GM21717 (cell line): ENCODE results near the gene CFD.
"Not testable (repeated sequence)": the region's sequence is repeated elsewhere in the genome, so short reads cannot be mapped to it uniquely, and the experiment has no call there.

ENCODE experiments used
- ATAC-seq: cut with Tn5 transposase; IDR thresholded peaks from one replicate; pipeline ENCODE4 v1.9.1; 2021; ENCODE audit warnings: mild to moderate bottlenecking, moderate library complexity; ENCODE audit not compliant: unreplicated experiment

CFD gene

DNA sequence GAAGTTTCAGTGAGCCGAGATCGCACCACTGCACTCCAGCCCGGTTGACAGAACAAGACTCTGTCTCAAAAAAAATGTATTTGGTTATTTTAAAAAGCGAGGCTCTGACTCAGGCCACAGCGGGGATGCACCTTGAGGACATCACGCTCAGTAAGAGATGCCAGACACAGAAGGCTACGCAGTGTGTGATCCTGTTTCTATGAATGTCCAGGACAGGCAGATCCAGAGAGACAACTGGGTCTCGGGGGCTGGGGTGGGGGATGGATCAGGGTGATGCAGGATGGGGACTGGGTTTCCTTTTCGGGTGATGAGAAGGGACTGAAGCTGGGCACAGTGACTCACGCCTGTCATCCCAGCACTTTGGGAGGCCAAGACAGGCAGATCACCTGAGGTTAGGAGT, 28.1 kb downstream of the CFD start:
- ATAC-seq: no peak

DNA sequence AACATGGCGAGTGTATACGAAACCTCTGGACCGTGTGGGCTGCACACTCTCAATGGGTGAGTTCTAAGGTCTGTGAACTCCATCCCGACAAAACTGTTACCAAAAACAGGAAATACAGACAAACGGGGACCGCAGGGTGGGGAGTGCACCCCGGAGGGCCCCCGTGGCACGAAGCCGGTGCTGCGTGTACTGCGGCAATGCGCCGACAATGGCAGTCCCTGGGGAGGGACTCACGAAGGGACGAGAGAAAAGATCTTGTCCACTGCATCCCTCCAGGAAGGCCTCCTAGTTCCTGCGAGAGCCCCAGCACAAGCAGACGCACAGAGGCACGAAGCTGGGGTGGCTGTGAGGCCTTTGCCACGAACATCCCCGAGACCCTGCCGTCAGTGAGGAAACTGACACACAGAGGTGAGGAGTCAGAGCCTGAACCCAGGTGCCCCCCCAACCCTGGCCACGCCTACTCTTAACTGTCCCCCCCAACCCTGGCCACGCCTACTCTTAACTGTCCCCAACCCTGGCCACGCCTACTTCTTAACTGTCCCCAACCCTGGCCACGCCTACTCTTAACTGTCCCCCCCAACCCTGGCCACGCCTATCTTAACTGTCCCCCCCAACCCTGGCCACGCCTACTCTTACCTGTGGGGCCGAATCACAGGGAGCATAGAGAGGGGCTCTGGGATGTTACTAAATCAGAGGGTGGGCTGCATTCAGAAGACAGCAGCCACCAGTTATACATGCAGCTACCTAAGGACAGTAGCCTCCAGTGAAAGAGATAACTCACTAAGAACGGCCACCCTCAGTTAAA, 29.3 kb downstream of the CFD start:
- ATAC-seq: no peak

DNA sequence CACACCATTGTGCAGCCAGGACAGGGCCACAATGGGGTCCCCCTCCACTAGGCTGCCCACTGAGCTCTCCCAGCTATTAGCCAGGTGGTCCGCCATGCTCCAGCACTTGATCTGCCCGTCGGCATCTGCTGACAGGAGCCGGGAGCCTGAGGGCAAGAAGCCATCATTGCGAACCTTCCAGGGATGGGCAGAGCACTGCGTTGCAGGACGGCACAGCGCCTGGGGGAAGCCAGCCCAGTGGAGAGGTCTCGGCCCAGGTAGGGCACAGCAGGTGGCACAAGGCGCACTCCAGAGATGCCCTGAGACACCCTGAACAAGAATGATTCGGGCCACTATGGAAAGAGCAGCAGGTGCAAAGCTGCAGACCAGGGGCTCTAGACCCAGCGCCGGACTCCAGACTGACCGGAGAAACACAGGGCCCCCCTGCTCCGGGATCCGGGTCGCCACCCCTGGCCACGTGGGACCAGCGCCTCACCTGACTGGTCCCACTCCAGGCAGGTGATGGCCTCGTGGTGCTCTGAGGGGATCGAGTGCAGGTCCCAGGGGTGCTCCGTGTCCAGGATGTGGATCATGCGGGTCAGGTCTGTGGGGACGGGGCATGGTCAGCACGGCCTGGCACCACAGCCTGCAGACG, 30.3 kb downstream of the CFD start:
- no peak for ATAC-seq

GRCh38 chr19:890831-891230, 31.4 kb downstream of the CFD start:
- no peak for ATAC-seq

GRCh38 chr19:891421-892200, 32.1 kb downstream of the CFD start:
- ATAC-seq: not testable (repeated sequence)

DNA sequence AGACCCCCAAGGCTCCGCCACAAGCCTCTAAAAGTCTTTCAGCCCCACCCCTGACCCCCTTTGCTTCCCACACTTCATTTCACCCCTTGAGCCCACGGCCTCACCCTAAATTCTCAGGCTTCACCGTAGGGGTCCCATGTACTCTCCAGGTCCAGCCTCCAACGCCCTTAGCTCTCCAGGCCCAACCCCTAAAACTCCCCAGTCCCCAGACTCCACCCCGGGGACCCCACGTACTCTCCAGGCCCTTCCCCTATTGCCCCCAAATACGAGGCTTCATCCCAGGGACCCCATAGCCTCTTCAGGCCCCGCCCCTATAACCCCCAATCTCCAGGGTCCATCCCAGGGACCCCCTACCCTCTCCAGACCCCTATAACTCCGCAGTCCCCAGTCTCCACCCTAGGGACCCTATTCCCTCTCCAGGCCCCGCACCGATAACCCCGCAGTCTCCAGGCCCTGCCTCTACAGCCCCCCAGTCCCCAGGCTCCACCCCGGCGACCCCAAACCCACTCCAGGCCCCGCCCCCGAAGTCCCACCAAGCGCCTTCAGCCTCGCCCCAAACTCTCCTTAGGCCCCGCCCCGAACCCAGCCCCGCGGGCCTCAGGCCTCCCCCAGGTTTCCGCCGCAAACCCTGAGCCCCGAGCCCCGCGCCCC, 32.9 kb downstream of the CFD start:
- ATAC-seq: no peak

DNA sequence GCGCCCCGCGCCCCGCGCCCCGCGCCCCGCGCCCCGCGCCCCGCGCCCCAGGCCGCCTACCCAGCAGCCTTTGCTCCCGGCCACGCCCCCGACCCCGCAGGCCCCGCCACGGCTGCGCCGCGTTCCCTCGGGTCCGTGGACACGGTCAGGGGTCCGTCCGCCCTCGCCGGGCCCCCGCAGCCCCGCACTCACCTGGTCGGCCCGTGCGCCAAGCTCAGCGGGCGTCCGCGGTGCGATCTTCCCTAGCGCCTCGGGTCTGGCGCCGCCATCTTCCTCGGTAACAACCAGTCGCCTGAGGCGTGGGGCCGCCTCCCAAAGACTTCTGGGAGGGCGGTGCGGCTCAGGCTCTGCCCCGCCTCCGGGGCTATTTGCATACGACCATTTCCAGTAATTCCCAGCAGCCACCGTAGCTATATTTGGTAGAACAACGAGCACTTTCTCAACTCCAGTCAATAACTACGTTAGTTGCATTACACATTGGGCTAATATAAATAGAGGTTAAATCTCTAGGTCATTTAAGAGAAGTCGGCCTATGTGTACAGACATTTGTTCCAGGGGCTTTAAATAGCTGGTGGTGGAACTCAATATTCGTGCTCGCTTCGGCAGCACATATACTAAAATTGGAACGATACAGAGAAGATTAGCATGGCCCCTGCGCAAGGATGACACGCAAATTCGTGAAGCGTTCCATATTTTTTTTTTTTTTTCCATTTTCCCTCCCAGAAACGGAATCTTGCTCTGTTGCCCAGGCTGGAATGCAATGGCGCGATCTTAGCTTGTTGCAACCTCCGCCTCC, 33.6 kb downstream of the CFD start, which contains the start of the genes MED16 and RNU6-9:
Gene MED16, minus strand, starts transcription at position 294 of the 796 bp plus-strand sequence. CDS start 2,056 bp downstream, outside the sequence.
Gene RNU6-9, plus strand, starts transcription at position 591 of the 796 bp plus-strand sequence.
- ATAC-seq: peak; percentile 61

DNA sequence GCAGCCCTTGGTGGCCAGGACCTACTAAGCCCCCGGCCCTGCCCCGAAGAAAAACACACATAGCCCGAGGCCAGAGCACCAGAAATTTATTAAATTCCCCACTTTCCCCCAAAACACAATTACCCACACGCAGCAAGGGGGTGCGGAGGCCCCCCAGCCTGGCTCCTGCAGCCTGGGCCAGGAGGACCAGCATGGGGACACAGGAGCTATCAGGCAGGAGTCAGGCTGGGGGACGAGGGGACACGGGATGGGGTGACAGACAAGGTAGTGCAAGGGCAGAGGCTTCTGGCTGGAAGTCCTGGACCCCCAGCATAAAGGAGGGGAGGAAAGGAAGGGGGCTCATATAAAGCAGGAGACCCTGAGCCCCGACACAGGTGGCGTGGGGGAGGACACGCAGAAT, 37.0 kb downstream of the CFD start:
- no peak for ATAC-seq

DNA sequence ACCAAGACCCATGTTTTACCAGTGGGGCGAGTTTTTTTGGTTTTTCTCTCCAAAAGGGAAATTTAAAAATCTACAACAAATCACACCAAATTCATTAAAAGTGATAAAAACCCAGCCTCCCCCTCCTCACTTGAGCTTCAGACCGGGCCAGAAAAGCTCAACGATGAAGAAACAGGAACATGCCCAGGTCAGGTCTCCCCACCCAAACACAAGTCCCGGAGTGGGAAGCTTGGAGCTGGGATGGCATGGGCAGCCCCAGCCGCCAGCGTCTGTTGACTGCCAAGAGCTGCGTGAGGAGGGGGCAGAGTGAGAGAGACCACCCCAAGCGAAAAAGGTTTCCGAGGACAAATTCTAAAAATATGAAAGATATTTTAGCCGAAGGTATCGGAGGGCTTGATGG, 37.5 kb downstream of the CFD start:
- ATAC-seq: no peak

GRCh38 chr19:897442-898039, 38.1 kb downstream of the CFD start:
- no peak for ATAC-seq

GRCh38 chr19:898663-899062, 39.2 kb downstream of the CFD start:
- no peak for ATAC-seq

DNA sequence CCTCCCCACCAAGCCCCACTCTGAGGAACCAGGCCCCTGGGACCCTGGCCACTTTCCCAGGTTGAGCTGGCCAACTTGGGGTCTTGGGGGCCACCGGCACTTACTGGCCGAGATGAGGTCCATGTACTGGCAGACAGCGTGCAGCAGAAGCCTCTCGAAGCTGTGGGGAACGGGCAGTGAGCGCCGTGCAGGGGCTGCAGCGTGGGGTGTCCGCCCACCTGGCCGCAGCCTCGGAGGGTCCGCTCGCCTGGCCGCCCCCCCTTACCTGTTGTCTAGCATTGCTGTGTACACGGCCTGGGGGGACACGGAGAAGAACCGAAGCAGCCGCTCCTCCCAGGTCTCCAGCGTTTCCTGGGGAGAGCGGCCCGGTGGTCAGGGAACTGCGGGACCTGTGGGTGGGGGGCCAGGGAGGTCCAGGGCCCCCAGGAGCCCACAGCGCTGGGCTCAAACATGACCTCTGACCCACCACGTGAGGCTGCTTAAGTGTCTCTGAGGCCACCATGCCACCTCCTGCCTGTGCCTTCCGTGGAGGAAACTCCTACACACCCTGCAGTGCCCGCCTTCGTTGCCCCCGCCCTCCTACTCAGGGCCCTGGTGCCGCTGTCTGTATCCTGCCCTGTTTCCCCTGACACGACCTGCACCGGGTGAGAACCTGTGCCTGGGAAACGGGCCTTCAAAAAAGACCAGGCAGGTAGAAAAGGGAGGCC, 40.0 kb downstream of the CFD start:
- no peak for ATAC-seq

DNA sequence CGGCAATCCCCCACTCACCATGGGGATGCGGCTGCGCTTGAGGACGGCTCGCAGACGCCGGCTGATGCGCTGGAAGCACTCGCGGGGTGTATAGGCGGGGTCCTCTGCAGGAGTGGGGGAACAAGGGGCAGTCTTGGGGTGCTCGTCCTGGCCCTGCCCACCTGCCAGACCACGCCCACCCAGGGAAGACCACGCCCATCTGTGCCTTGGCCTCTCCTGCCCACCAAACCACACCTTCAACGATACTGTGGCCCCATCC, 40.5 kb downstream of the CFD start:
- no peak for ATAC-seq

GRCh38 chr19:900302-901111, 41.0 kb downstream of the CFD start:
- no peak for ATAC-seq

DNA sequence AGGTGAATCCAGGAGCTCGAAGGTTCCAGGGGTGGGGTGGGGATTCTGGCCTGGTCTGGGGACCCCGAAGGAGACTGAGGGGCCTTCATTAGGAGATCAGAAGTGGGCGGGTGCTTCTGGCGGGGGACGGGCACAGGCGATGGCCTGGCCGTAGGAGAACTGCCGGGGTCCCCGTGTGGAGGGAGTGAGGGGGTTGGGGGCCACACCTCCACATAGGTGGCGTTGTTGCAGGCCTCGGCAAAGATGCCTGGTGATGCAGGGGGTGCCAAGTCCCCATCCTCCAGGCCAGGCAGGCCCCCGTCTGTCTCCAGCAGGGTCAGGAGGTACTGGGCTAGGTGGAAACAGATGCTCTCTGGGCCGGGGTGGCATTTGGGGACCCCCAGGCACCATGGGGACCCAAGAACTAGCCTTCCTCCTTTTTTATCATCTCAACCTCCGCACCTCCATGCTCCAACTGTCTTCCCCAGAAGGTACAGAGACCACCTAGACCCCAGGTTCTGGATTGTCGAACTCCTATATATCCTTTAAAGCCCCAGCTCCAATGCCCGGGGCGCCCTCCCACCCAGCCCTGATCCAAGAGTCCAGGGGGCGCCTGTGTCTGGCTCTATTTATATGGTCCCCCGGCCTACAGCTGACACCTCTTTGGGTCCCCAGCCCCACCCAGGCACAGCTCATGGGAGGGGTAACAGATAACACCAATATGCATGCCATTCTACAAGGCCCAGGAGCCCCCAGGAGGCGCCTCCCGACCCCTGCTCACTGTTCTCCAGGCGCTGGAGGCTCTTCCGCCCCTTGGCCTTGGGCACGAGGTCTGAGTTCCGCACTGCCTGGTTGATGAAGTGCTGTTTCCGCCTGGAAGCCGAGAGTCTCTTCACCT, 42.0 kb downstream of the CFD start:
- ATAC-seq: no peak

GRCh38 chr19:902093-902370, 42.6 kb downstream of the CFD start:
- ATAC-seq: no peak

- ATAC-seq: no peak
Observed at GRCh38 chr19:902446-903226, 43.2 kb downstream of the CFD start.
